ENCODE measurements around the gene CEP19.

CEP19 gene

DNA sequence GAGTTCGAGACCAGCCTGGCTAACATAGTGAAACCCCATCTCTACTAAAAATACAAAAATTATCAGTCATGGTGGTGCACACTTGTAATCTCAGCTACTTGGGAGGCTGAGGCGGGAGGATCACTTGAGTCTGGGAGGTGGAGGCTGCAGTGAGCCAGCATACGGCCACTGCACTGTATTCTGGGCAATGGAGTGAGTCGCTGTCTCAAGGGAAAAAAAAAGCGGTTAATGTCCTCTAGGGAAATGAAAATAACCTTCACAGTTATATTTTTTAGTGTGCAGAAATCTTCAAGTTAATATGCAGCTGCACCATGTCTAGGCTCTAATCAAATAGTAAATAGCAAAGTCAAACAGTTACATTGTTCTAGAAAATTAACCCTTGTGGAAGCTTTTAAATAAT is 14.8 kb downstream of the CEP19 start:
- Histone ChIP-seq H3K36me3 (ENCODE audit: low read depth) (no peaks in the 10 kb centered on the region), H3K27me3 (ENCODE audit: insufficient read depth, poor library complexity, severe bottlenecking) (no peaks in the 10 kb centered on the region), H3K27ac (ENCODE audit: poor library complexity, severe bottlenecking) (no peak overlapping the region), H3K4me1 (ENCODE audit: insufficient read depth, poor library complexity, severe bottlenecking) (no peaks in the 10 kb centered on the region), H3K9me3 (ENCODE audit: severe bottlenecking) (no peaks in the 10 kb centered on the region), H3K4me3 (ENCODE audit: severe bottlenecking) (no peak overlapping the region)
- ATAC-seq (ENCODE audit: low read depth) (no peak), DNase-seq (ENCODE audit: low spot score) (no peak)
- no peak for TF ChIP-seq CTCF (IDR thresholded peaks at IDR 0.05; ENCODE audit: poor library complexity, severe bottlenecking)

DNA sequence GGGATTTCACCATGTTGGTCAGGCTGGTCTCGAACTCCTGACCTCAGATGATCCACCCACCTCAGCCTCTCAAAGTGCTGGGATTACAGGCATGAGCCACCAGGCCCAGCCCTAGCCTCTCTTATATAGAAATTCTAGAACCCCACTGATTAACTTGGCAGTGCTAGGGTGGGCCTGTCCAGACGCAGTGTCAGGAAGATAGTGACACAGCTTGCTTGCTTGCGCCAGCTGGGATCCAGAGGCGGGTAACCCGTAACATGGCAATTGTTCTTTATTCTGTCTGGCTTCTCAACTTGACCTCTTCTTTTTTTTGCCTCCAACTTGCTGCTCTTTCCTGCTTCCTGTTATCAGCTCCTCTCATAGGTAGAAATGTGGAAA is 16.2 kb downstream of the CEP19 start:
- H3K9me3 ChIP-seq (ENCODE audit: severe bottlenecking) = no peaks in the 10 kb centered on the region
- no peaks in the 10 kb centered on the region for H3K4me1 ChIP-seq (ENCODE audit: insufficient read depth, poor library complexity, severe bottlenecking)
- no peak for TF ChIP-seq CTCF (IDR thresholded peaks at IDR 0.05; ENCODE audit: poor library complexity, severe bottlenecking)
- no peaks in the 10 kb centered on the region for H3K36me3 ChIP-seq (ENCODE audit: low read depth)
- H3K27me3 ChIP-seq (ENCODE audit: insufficient read depth, poor library complexity, severe bottlenecking) = no peaks in the 10 kb centered on the region
- H3K27ac ChIP-seq (ENCODE audit: poor library complexity, severe bottlenecking) = no peak overlapping the region
- DNase-seq (ENCODE audit: low spot score) = no peak
- H3K4me3 ChIP-seq (ENCODE audit: severe bottlenecking) = no peak overlapping the region
- ATAC-seq (ENCODE audit: low read depth) = no peak

- no peak for ATAC-seq (ENCODE audit: low read depth)
- TF ChIP-seq CTCF (IDR thresholded peaks at IDR 0.05; ENCODE audit: poor library complexity, severe bottlenecking) = no peak
- Histone ChIP-seq H3K9me3 (ENCODE audit: severe bottlenecking) (no peaks in the 10 kb centered on the region), H3K27ac (ENCODE audit: poor library complexity, severe bottlenecking) (no peak overlapping the region), H3K4me3 (ENCODE audit: severe bottlenecking) (no peak overlapping the region), H3K4me1 (ENCODE audit: insufficient read depth, poor library complexity, severe bottlenecking) (no peaks in the 10 kb centered on the region), H3K36me3 (ENCODE audit: low read depth) (no peaks in the 10 kb centered on the region), H3K27me3 (ENCODE audit: insufficient read depth, poor library complexity, severe bottlenecking) (no peaks in the 10 kb centered on the region)
- DNase-seq (ENCODE audit: low spot score) = no peak
These were observed 16.9 kb downstream of the CEP19 start for GRCh38 chr3:196694941-196695848.

- no peak overlapping the region for H3K27ac ChIP-seq (ENCODE audit: poor library complexity, severe bottlenecking)
- H3K9me3 ChIP-seq (ENCODE audit: severe bottlenecking) = no peaks in the 10 kb centered on the region
- ATAC-seq (ENCODE audit: low read depth) (peak; percentile 48; the same call in 2 of the 3 replicates), DNase-seq (ENCODE audit: low spot score) (no peak)
- H3K4me1 ChIP-seq (ENCODE audit: insufficient read depth, poor library complexity, severe bottlenecking) = no peaks in the 10 kb centered on the region
- H3K36me3 ChIP-seq (ENCODE audit: low read depth) = no peaks in the 10 kb centered on the region
- no peak for TF ChIP-seq CTCF (IDR thresholded peaks at IDR 0.05; ENCODE audit: poor library complexity, severe bottlenecking)
- no peaks in the 10 kb centered on the region for H3K27me3 ChIP-seq (ENCODE audit: insufficient read depth, poor library complexity, severe bottlenecking)
- H3K4me3 ChIP-seq (ENCODE audit: severe bottlenecking) = no peak overlapping the region
These were observed 17.8 kb downstream of the CEP19 start for GRCh38 chr3:196694202-196694638.

DNA sequence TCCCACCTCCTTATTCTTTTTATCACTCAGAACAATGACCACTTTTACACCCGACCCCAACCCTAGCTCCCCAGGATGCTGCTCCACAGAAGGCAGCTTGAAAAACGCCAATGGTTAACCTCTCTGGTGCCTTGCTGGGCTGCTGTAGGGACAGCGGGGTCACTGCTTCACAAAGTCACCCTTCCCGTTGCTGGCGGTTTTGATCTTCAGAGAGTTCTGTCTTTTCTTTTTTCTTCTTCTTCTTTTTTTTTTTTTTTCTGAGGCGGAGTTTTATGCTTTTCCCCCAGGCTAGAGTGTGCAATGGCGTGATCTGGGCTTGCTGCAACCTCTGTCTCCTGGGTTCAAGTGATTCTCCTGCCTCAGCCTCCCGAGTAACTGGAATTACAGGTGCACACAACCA is 20.7 kb downstream of the CEP19 start:
- TF ChIP-seq CTCF (IDR thresholded peaks at IDR 0.05; ENCODE audit: poor library complexity, severe bottlenecking) = no peak

More for the DNA sequence above, 20.7 kb downstream of the CEP19 start:
- Histone ChIP-seq H3K4me3 (ENCODE audit: severe bottlenecking) (no peak overlapping the region), H3K27ac (ENCODE audit: poor library complexity, severe bottlenecking) (no peak overlapping the region), H3K27me3 (ENCODE audit: insufficient read depth, poor library complexity, severe bottlenecking) (no peaks in the 10 kb centered on the region), H3K36me3 (ENCODE audit: low read depth) (no peaks in the 10 kb centered on the region), H3K9me3 (ENCODE audit: severe bottlenecking) (no peaks in the 10 kb centered on the region), H3K4me1 (ENCODE audit: insufficient read depth, poor library complexity, severe bottlenecking) (peaks cover 9% of the 10 kb centered on the region)
- no peak for ATAC-seq (ENCODE audit: low read depth)
- DNase-seq (ENCODE audit: low spot score) = no peak
